Sigmoid colon (tissue), 4 donors: ENCODE data around the gene TNPO3.

Source experiments
- CTCF ChIP-seq, 4 experiments: fragments of 450-650 bp in 3 of 4; fragments of 200-600 bp in 1 of 4; IDR thresholded peaks; one replicate each; pipeline ENCODE4 v1.5.1; 2016 to 2019; ENCODE audit warnings: antibody characterized with exemption in 4 of 4, mild to moderate bottlenecking in 3 of 4, moderate library complexity in 2 of 4
- EP300 ChIP-seq, 4 donors: sonication (generic); formaldehyde crosslinking; IDR thresholded peaks; one replicate each; pipeline ENCODE4 v1.6.1; 2017; ENCODE audit warnings: antibody characterized with exemption in 4 of 4
- POLR2A ChIP-seq, 2 donors: fragments of 450-650 bp; IDR thresholded peaks; one replicate each; pipeline ENCODE4 v1.6.1; 2016; ENCODE audit warnings: antibody characterized with exemption in 2 of 2, mild to moderate bottlenecking in 2 of 2, moderate library complexity in 2 of 2

- TF ChIP-seq CTCF (IDR thresholded peaks at IDR 0.05) (no peak), POLR2A (IDR thresholded peaks at IDR 0.05) (no peak), EP300 (IDR thresholded peaks at IDR 0.05) (no peak)
These were observed 117.7 kb downstream of the TNPO3 start for GRCh38 chr7:128937271-128937646.
